NCI-H2196 treated with DMSO at 0.1 percent for 48 hours (cell line): ENCODE measurements around the gene MRPL2.
"Not testable (repeated sequence)": the region's sequence is repeated elsewhere in the genome, so short reads cannot be mapped to it uniquely, and the experiment has no call there.

Source experiments
- DNase-seq: peaks from one replicate; lab custom pipeline; 2025; ENCODE audit not compliant: unreplicated experiment; lab: John Stamatoyannopoulos, UW

MRPL2 gene

GRCh38 chr6:43053545-43054205 lies 5.6 kb downstream of the MRPL2 start, which contains the start of gene CUL7:
Gene CUL7, minus strand, starts transcription at chr6:43053851. Its CDS starts 1,063 bp downstream, at chr6:43052788.
- DNase-seq, result peak; percentile 92

- no peak for DNase-seq
These were observed 6.2 kb downstream of the MRPL2 start for GRCh38 chr6:43052842-43053544.

- no peak for DNase-seq
These were observed 6.9 kb downstream of the MRPL2 start for GRCh38 chr6:43052225-43052841.

GRCh38 chr6:43050981-43051380 lies 8.3 kb downstream of the MRPL2 start:
- DNase-seq, result no peak

- no peak for DNase-seq
These were observed 11.2 kb downstream of the MRPL2 start for GRCh38 chr6:43047998-43048397.

- DNase-seq, result no peak
These were observed 13.8 kb downstream of the MRPL2 start for GRCh38 chr6:43045371-43045930.

GRCh38 chr6:43043310-43043709 lies 15.9 kb downstream of the MRPL2 start:
- no peak for DNase-seq

GRCh38 chr6:43041475-43041874 lies 17.8 kb downstream of the MRPL2 start:
- not testable (repeated sequence) for DNase-seq

GRCh38 chr6:43040542-43041257 lies 18.5 kb downstream of the MRPL2 start:
- no peak for DNase-seq

GRCh38 chr6:43038727-43039126 lies 20.5 kb downstream of the MRPL2 start:
- no peak for DNase-seq

- no peak for DNase-seq
These were observed 21.5 kb downstream of the MRPL2 start for GRCh38 chr6:43037706-43038105.

- DNase-seq, result no peak
These were observed 22.0 kb downstream of the MRPL2 start for GRCh38 chr6:43037197-43037596.

- no peak for DNase-seq
These were observed 22.5 kb downstream of the MRPL2 start for GRCh38 chr6:43036712-43037111.

GRCh38 chr6:43035495-43036194 lies 23.6 kb downstream of the MRPL2 start:
- no peak for DNase-seq

- no peak for DNase-seq
These were observed 25.1 kb downstream of the MRPL2 start for GRCh38 chr6:43034190-43034525.

- no peak for DNase-seq
These were observed 25.6 kb downstream of the MRPL2 start for GRCh38 chr6:43033496-43034189.

- no peak for DNase-seq
These were observed 26.9 kb downstream of the MRPL2 start for GRCh38 chr6:43032326-43032725.

GRCh38 chr6:43029120-43029519 lies 30.1 kb downstream of the MRPL2 start:
- DNase-seq, result no peak

- no peak for DNase-seq
These were observed 32.9 kb downstream of the MRPL2 start for GRCh38 chr6:43026365-43026764.

GRCh38 chr6:43024436-43024835 lies 34.8 kb downstream of the MRPL2 start:
- DNase-seq, result no peak
